ENCODE measurements around the gene PAH.

The PAH gene

GRCh38 chr12:102913453-102914226 lies 3.4 kb downstream of the PAH start:
- ChIA-PET CTCF (no interaction called here), POLR2A (ENCODE audit: low non-redundant PET) (no interaction called here)
- no peak for TF ChIP-seq CTCF (conservative IDR thresholded peaks at IDR 0.05; ENCODE audit: low read depth)
- DNase-seq (ENCODE audit: low spot score) = no peak
- H3K27ac ChIP-seq = no peak overlapping the region

- ChIA-PET POLR2A (ENCODE audit: low non-redundant PET) (no interaction called here), CTCF (no interaction called here)
- no peak for TF ChIP-seq CTCF (conservative IDR thresholded peaks at IDR 0.05; ENCODE audit: low read depth)
- no peak overlapping the region for H3K27ac ChIP-seq
- no peak for DNase-seq (ENCODE audit: low spot score)
Observed at GRCh38 chr12:102912258-102912657, 4.8 kb downstream of the PAH start.

GRCh38 chr12:102911320-102911719 lies 5.7 kb downstream of the PAH start:
- POLR2A ChIA-PET (ENCODE audit: low non-redundant PET) = no interaction called here
- no peak for DNase-seq (ENCODE audit: low spot score)

GRCh38 chr12:102910792-102911191 lies 6.3 kb downstream of the PAH start:
- ChIA-PET POLR2A (ENCODE audit: low non-redundant PET) (no interaction called here), CTCF (no interaction called here)
- TF ChIP-seq CTCF (conservative IDR thresholded peaks at IDR 0.05; ENCODE audit: low read depth) = no peak
- no peak overlapping the region for H3K27ac ChIP-seq
- no peak for DNase-seq (ENCODE audit: low spot score)

More at GRCh38 chr12:102911320-102911719, 5.7 kb downstream of the PAH start:
- no peak overlapping the region for H3K27ac ChIP-seq
- CTCF ChIA-PET = no interaction called here
- no peak for TF ChIP-seq CTCF (conservative IDR thresholded peaks at IDR 0.05; ENCODE audit: low read depth)

GRCh38 chr12:102910137-102910536 lies 6.9 kb downstream of the PAH start:
- no peak overlapping the region for H3K27ac ChIP-seq
- DNase-seq (ENCODE audit: low spot score) = no peak
- POLR2A ChIA-PET (ENCODE audit: low non-redundant PET) = no interaction called here
- CTCF ChIA-PET = no interaction called here
- TF ChIP-seq CTCF (conservative IDR thresholded peaks at IDR 0.05; ENCODE audit: low read depth) = no peak

- no peak for TF ChIP-seq CTCF (conservative IDR thresholded peaks at IDR 0.05; ENCODE audit: low read depth)
- ChIA-PET POLR2A (ENCODE audit: low non-redundant PET) (no interaction called here), CTCF (no interaction called here)
- H3K27ac ChIP-seq = no peak overlapping the region
- no peak for DNase-seq (ENCODE audit: low spot score)
Observed at GRCh38 chr12:102907918-102908317, 9.1 kb downstream of the PAH start.
